H1 (cell line): ENCODE results near the gene AGFG2. TPM values are rescaled to one million over a fixed set of nuclear protein-coding genes. Genes with fewer than 3 reads are reported as not detected.

Source experiments
- CTCF ChIA-PET: fragments of 300-600 bp; sonication (Branson Sonifier 250); formaldehyde crosslinking; loops from one replicate; lab custom pipeline; 2021; ENCODE audit not compliant: partially characterized antibody; lab: Charles Lee
- POLR2A ChIA-PET: fragments of 300-600 bp; sonication (Branson Sonifier 250); formaldehyde crosslinking; loops from one replicate; lab custom pipeline; 2021; ENCODE audit warnings: inconsistent platforms; ENCODE audit not compliant: partially characterized antibody; lab: Charles Lee
- DNase-seq, 2 experiments: peaks; one replicate each; pipeline versions ENCODE4 v3.0.0 to v3.0.0-alpha.2; 2010 to 2022; ENCODE audit warnings: low spot score in 2 of 2, low read depth in 1 of 2, mixed read lengths in 1 of 2
- FAIRE-seq: peaks from 2 replicates; lab custom pipeline; 2011; peaks lifted over from hg19 to GRCh38; lab: Jason Lieb, UNC
- H2AFZ ChIP-seq: 2 replicates; pipeline ENCODE4 v1.8.1; 2012; ENCODE audit warnings: low read length, inconsistent platforms
- H2AK5ac ChIP-seq: 2 replicates; pipeline ENCODE4 v1.6.1; 2013; ENCODE audit warnings: low read depth, low read length
- H2BK120ac ChIP-seq: replicated peaks from 2 replicates; pipeline ENCODE3; 2013; ENCODE audit warnings: low read depth, low read length, inconsistent platforms
- H2BK12ac ChIP-seq: 2 replicates; pipeline ENCODE4 v1.6.1; 2013; ENCODE audit warnings: low read depth, low read length
- H2BK15ac ChIP-seq: 2 replicates; pipeline ENCODE4 v1.6.1; 2013; ENCODE audit warnings: low read length
- H2BK20ac ChIP-seq: 2 replicates; pipeline ENCODE4 v1.6.1; 2013; ENCODE audit warnings: low read length
- H2BK5ac ChIP-seq: 2 replicates; pipeline ENCODE4 v1.6.1; 2013; ENCODE audit warnings: low read depth, low read length
- H3K14ac ChIP-seq: 2 replicates; pipeline ENCODE4 v1.6.1; 2013; ENCODE audit warnings: inconsistent platforms; ENCODE audit not compliant: insufficient read length
- H3K18ac ChIP-seq: 2 replicates; pipeline ENCODE4 v1.6.1; 2013; ENCODE audit warnings: low read length; ENCODE audit errors: extremely low read depth
- H3K23ac ChIP-seq: 2 replicates; pipeline ENCODE4 v1.6.1; 2013; ENCODE audit warnings: inconsistent platforms; ENCODE audit not compliant: insufficient read length
- H3K23me2 ChIP-seq: 2 replicates; pipeline ENCODE4 v1.6.1; 2013; ENCODE audit warnings: low read depth, low read length
- H3K27ac ChIP-seq: 2 replicates; pipeline ENCODE4 v1.6.1; 2011; ENCODE audit warnings: low read depth, low read length, inconsistent platforms
- H3K27me3 ChIP-seq, 4 experiments: replicated peaks in 1 of 4; 1 replicate in 1 of 4; 2 replicates in 3 of 4; pipeline versions ENCODE4 v1.6.1 to v1.8.1; 2011 to 2013; ENCODE audit warnings: low read length in 3 of 4, mild to moderate bottlenecking in 3 of 4, inconsistent platforms in 2 of 4, mixed read lengths in 2 of 4, moderate library complexity in 1 of 4; ENCODE audit not compliant: control insufficient read depth in 3 of 4, insufficient read depth in 3 of 4; ENCODE audit errors: extremely low read depth in 1 of 4
- H3K36me3 ChIP-seq, 4 experiments: 2 replicates each; pipeline versions ENCODE4 v1.6.1 to v1.8.1; 2011 to 2013; ENCODE audit warnings: mild to moderate bottlenecking in 4 of 4, low read length in 3 of 4, moderate library complexity in 2 of 4, control low read depth in 1 of 4, inconsistent platforms in 1 of 4; ENCODE audit not compliant: insufficient read depth in 4 of 4, control insufficient read depth in 2 of 4
- H3K4ac ChIP-seq: replicated peaks from 2 replicates; pipeline ENCODE3; 2013; ENCODE audit warnings: low read length, low read depth, mixed read lengths, inconsistent platforms; ENCODE audit not compliant: insufficient read length
- H3K4me1 ChIP-seq, 4 experiments: replicated peaks in 1 of 4; 1 replicate in 1 of 4; 2 replicates in 3 of 4; pipeline versions ENCODE4 v1.6.1 to v1.8.1; 2011 to 2013; ENCODE audit warnings: low read length in 3 of 4, inconsistent platforms in 2 of 4, mixed read lengths in 1 of 4; ENCODE audit not compliant: insufficient read depth in 4 of 4, control insufficient read depth in 3 of 4
- H3K4me2 ChIP-seq, 2 experiments: 2 replicates each; pipeline versions ENCODE4 v1.6.1 to v1.8.1; 2011 to 2013; ENCODE audit warnings: low read depth in 2 of 2, low read length in 2 of 2, control low read depth in 1 of 2, inconsistent platforms in 1 of 2, mild to moderate bottlenecking in 1 of 2; ENCODE audit not compliant: insufficient read depth in 1 of 2
- H3K4me3 ChIP-seq, 4 experiments: fragments of 200-600, 300-600 bp in 1 of 4; sonication (generic), shearing (Covaris generic), sonication (Bioruptor Twin) in 1 of 4; 2 replicates each; pipeline versions ENCODE4 v1.5.1 to v1.8.1; 2011 to 2016; ENCODE audit warnings: low read length in 4 of 4, low read depth in 3 of 4, control low read depth in 2 of 4, inconsistent platforms in 2 of 4, mild to moderate bottlenecking in 2 of 4, mixed read lengths in 1 of 4, moderate library complexity in 1 of 4; ENCODE audit not compliant: insufficient read depth in 2 of 4; ENCODE audit errors: extremely low read depth in 1 of 4
- H3K56ac ChIP-seq: replicated peaks from 2 replicates; pipeline ENCODE3; 2013; ENCODE audit warnings: low read depth, mild to moderate bottlenecking, mixed read lengths, low read length, inconsistent platforms; ENCODE audit not compliant: insufficient read length
- H3K79me1 ChIP-seq: 2 replicates; pipeline ENCODE4 v1.6.1; 2013; ENCODE audit warnings: low read depth, low read length, control low read depth
- H3K79me2 ChIP-seq, 2 experiments: 2 replicates each; pipeline versions ENCODE4 v1.6.1 to v1.8.1; 2012 to 2013; ENCODE audit warnings: low read length in 2 of 2, mild to moderate bottlenecking in 2 of 2, inconsistent platforms in 1 of 2; ENCODE audit not compliant: insufficient read depth in 2 of 2, control insufficient read depth in 1 of 2
- H3K9ac ChIP-seq, 4 experiments: replicated peaks in 1 of 4; 1 replicate in 1 of 4; 2 replicates in 3 of 4; pipeline versions ENCODE4 v1.6.1 to v1.8.1; 2011 to 2013; ENCODE audit warnings: low read depth in 3 of 4, low read length in 3 of 4, control low read depth in 2 of 4, mild to moderate bottlenecking in 2 of 4, moderate library complexity in 2 of 4, inconsistent platforms in 1 of 4; ENCODE audit errors: extremely low read depth in 1 of 4
- H3K9me3 ChIP-seq, 2 experiments: 2 replicates each; pipeline versions ENCODE4 v1.6.1 to v1.8.1; 2012 to 2013; ENCODE audit warnings: mild to moderate bottlenecking in 2 of 2, moderate library complexity in 2 of 2, control low read depth in 1 of 2, inconsistent platforms in 1 of 2, low read depth in 1 of 2, low read length in 1 of 2, mixed read lengths in 1 of 2; ENCODE audit not compliant: insufficient read depth in 2 of 2
- H4K20me1 ChIP-seq, 2 experiments: replicated peaks in 1 of 2; 2 replicates each; pipeline versions ENCODE3 to v1.8.1; 2011 to 2013; ENCODE audit warnings: inconsistent platforms in 2 of 2, low read length in 2 of 2, mild to moderate bottlenecking in 1 of 2; ENCODE audit not compliant: insufficient read depth in 2 of 2, control insufficient read depth in 1 of 2
- H4K5ac ChIP-seq: 2 replicates; pipeline ENCODE4 v1.6.1; 2013; ENCODE audit warnings: low read length, low read depth, mixed read lengths, inconsistent platforms; ENCODE audit not compliant: insufficient read length
- H4K8ac ChIP-seq: 2 replicates; pipeline ENCODE4 v1.8.0; 2013; ENCODE audit warnings: mild to moderate bottlenecking, moderate library complexity, low read length, inconsistent platforms; ENCODE audit not compliant: insufficient read depth; ENCODE audit errors: extremely low read depth
- H4K91ac ChIP-seq: replicated peaks from 2 replicates; pipeline ENCODE3; 2013; ENCODE audit warnings: low read length, mixed read lengths, inconsistent platforms; ENCODE audit not compliant: insufficient read length
- CTCF ChIP-seq, 3 experiments: IDR thresholded peaks; 1 replicate in 2 of 3; 2 replicates in 1 of 3; pipeline versions ENCODE4 v1.5.1 to v1.6.1; 2011; ENCODE audit warnings: low read length in 3 of 3, mild to moderate bottlenecking in 3 of 3, inconsistent platforms in 2 of 3, low read depth in 1 of 3, moderate library complexity in 1 of 3; ENCODE audit not compliant: insufficient read depth in 1 of 3; ENCODE audit errors: control extremely low read depth in 1 of 3
- RAD21 ChIP-seq, 2 experiments: IDR thresholded peaks in 1 of 2; conservative IDR thresholded peaks in 1 of 2; 2 replicates each; pipeline ENCODE4 v1.6.1; 2011; ENCODE audit warnings: low read depth in 2 of 2, low read length in 2 of 2, improper control_type of control experiment in 1 of 2, inconsistent platforms in 1 of 2, mild to moderate bottlenecking in 1 of 2, moderate library complexity in 1 of 2
- RFX5 ChIP-seq: IDR thresholded peaks from 2 replicates; pipeline ENCODE4 v1.6.1; 2011; ENCODE audit warnings: low read depth, low read length, improper control_type of control experiment, borderline replicate concordance
- WGBS, 2 experiments: shearing (Covaris generic) in 1 of 2; methylation state at CpG; one replicate each; pipeline versions ENCODE4 v1.1.6 to v1.1.7; 2013 to 2015; ENCODE audit warnings: low lambda C conversion rate in 2 of 2, mixed read lengths in 2 of 2, inconsistent platforms in 1 of 2, low coverage in 1 of 2, missing lambda C conversion rate in 1 of 2; ENCODE audit not compliant: insufficient replicate concordance in 2 of 2, insufficient coverage in 1 of 2, insufficient read length in 1 of 2; ENCODE audit errors: extremely low coverage in 1 of 2, missing lambda C conversion rate in 1 of 2; 5-methylcytosine and 5-hydroxymethylcytosine counted together
- polyA plus RNA-seq, 7 experiments: library from polyadenylated mRNA; depleted of rRNA in 3 of 7; stranded (reverse) in 5 of 7; unstranded in 2 of 7; fragments of >200 nt in 5 of 7; fragments of 200-250 nt in 2 of 7; gene quantifications; 1 replicate in 5 of 7; 2 replicates in 1 of 7; 4 replicates in 1 of 7; pipeline versions ENCODE4 v1.2.1 to v1.2.3, GENCODE V29; 2011 to 2013; ENCODE audit warnings: missing spikeins in 2 of 7, mixed read lengths in 2 of 7
- total RNA-seq: library from RNA; stranded (reverse); fragmentation: NEBNext Ultra II Directional; extraction: Animal tissue kit (Norgen Biotek cat#: 25700); gene quantifications from 2 replicates; pipeline ENCODE4 v1.2.1, GENCODE V29; 2021

The AGFG2 gene
- total and polyA plus RNA-seq, 2 of the 8 experiments (the other 6 are each of a cell fraction or from before 2014, with no cell fraction given): 7.6 to 11.2 TPM

- H2BK15ac ChIP-seq: no peak overlapping the region
- no peak overlapping the region for H2BK20ac ChIP-seq
- no peak overlapping the region for H2BK12ac ChIP-seq
- peaks cover 0 to 4% of the 10 kb centered on the region in 2 experiments for H4K20me1 ChIP-seq
- H4K5ac ChIP-seq: no peak overlapping the region
- H3K18ac ChIP-seq: no peak overlapping the region
- no peak for TF ChIP-seq RFX5
- peak in 1 of 2 experiments; percentile 22; a peak in 1 of 4 replicates for TF ChIP-seq RAD21 (IDR thresholded peaks at IDR 0.05 in 1 of 2, conservative IDR thresholded peaks at IDR 0.05 in 1 of 2; ENCODE audit: low read depth in 2 of 2, low read length in 2 of 2)
- peak in 1 of 3 experiments; percentile 6; a peak in 1 of 4 replicates for TF ChIP-seq CTCF (IDR thresholded peaks at IDR 0.05; ENCODE audit: control extremely low read depth in 1 of 3, insufficient read depth in 1 of 3, low read depth in 1 of 3, low read length in 3 of 3)
- H3K9me3 ChIP-seq: no peaks in the 10 kb centered on the region
- H3K23me2 ChIP-seq: peaks cover 10% of the 10 kb centered on the region
- POLR2A ChIA-PET: interaction anchor here (0.6 to 10.0 kb wide), 9 partner anchors 9 to 159 kb away, joined by 3 to 172 read pairs (median 3); partner anchors contain the start of genes MEPCE, MOSPD3, PCOLCE and ZCWPW1
- H3K4ac ChIP-seq: no peak overlapping the region
- H3K27ac ChIP-seq: no peak overlapping the region
- H2BK120ac ChIP-seq: no peak overlapping the region
- DNase-seq (no peak), FAIRE-seq (no peak)
- no peaks in the 10 kb centered on the region; the same call in 1 of the 2 replicates for H3K79me1 ChIP-seq
- H3K27me3 ChIP-seq: peaks cover 0 to 2% (median under 1%) of the 10 kb centered on the region in 4 experiments; a peak in 3 of 7 replicates
- no peak overlapping the region for H3K56ac ChIP-seq
- H3K79me2 ChIP-seq: peaks cover 0 to 7% of the 10 kb centered on the region in 2 experiments; a peak in 1 of 4 replicates
- H3K4me3 ChIP-seq: no peak overlapping the region
- no peak overlapping the region for H3K4me2 ChIP-seq
- CTCF ChIA-PET: interaction anchor here (0.6 to 11.4 kb wide), 21 partner anchors 11 to 1830 kb away, joined by 3 to 171 read pairs (median 5); partner anchors contain the start of genes MOSPD3 and PCOLCE
- no peak overlapping the region; the same call in 1 of the 2 replicates for H4K8ac ChIP-seq
- no peak overlapping the region for H2AK5ac ChIP-seq
- H3K36me3 ChIP-seq: no peaks in the 10 kb centered on the region
- no peak overlapping the region for H3K14ac ChIP-seq
- H3K9ac ChIP-seq: no peak overlapping the region
- no peak overlapping the region for H3K23ac ChIP-seq
- no peak overlapping the region for H4K91ac ChIP-seq
- 81% methylated on average over 1 of the region's 1 CpG; no CpG with 5 or more reads in 1 of the 2 experiments for WGBS, 2 experiments
- peaks cover 0 to 28% (median 18%) of the 10 kb centered on the region in 4 experiments; a peak in 6 of 7 replicates for H3K4me1 ChIP-seq
- H2BK5ac ChIP-seq: no peak overlapping the region
- H2AFZ ChIP-seq: no peak overlapping the region
Measured at GRCh38 chr7:100588438-100588837, 49.4 kb downstream of the AGFG2 start.
